Gastroesophageal sphincter (tissue), 4 donors: ENCODE results near the gene PLEKHG3. TPM values are rescaled to one million over a fixed set of nuclear protein-coding genes. Genes with fewer than 3 reads are reported as not detected.

Source experiments
- ATAC-seq: fragments of 150-250 bp; one replicate; pipeline ENCODE4 v1.9.1; 2016; ENCODE audit warnings: mild to moderate bottlenecking, moderate library complexity
- H3K27ac ChIP-seq, 4 donors: fragments of 200-600 bp; sonication (generic) in 3 of 4; 1 replicate in 3 of 4; 2 replicates in 1 of 4; pipeline ENCODE4 v1.5.1; 2016 to 2019
- H3K27me3 ChIP-seq: fragments of 200-600 bp; sonication (generic); one replicate; pipeline ENCODE4 v1.5.1; 2019
- H3K36me3 ChIP-seq, 2 donors: fragments of 200-600 bp; sonication (generic); one replicate each; pipeline ENCODE4 v1.5.1; 2019; ENCODE audit warnings: control low read depth in 1 of 2
- H3K4me1 ChIP-seq, 3 donors: fragments of 200-600 bp; sonication (generic); 1 replicate in 2 of 3; 2 replicates in 1 of 3; pipeline ENCODE4 v1.5.1; 2016 to 2019; ENCODE audit warnings: control low read depth in 2 of 3
- H3K4me3 ChIP-seq, 2 donors: fragments of 200-600 bp; sonication (generic); one replicate each; pipeline ENCODE4 v1.5.1; 2019; ENCODE audit warnings: mild to moderate bottlenecking in 1 of 2, moderate library complexity in 1 of 2
- H3K9me3 ChIP-seq, 3 donors: fragments of 200-600 bp; sonication (generic); one replicate each; pipeline ENCODE4 v1.5.1; 2017 to 2019; ENCODE audit warnings: control low read depth in 2 of 3
- EP300 ChIP-seq: sonication (generic); formaldehyde crosslinking; IDR thresholded peaks from one replicate; pipeline ENCODE4 v1.6.1; 2017; ENCODE audit warnings: antibody characterized with exemption, mild to moderate bottlenecking
- POLR2A ChIP-seq, 2 donors: fragments of 450-650 bp; IDR thresholded peaks; one replicate each; pipeline ENCODE4 v1.6.1; 2017; ENCODE audit warnings: antibody characterized with exemption in 2 of 2, mild to moderate bottlenecking in 2 of 2, moderate library complexity in 1 of 2
- POLR2AphosphoS5 ChIP-seq: sonication (generic); formaldehyde crosslinking; IDR thresholded peaks from one replicate; pipeline ENCODE4 v1.6.1; 2017; ENCODE audit warnings: antibody characterized with exemption
- WGBS, 2 donors: methylation state at CpG; one replicate each; pipeline ENCODE4 v1.1.5; 2018; ENCODE audit warnings: low coverage in 1 of 2; 5-methylcytosine and 5-hydroxymethylcytosine counted together
- total RNA-seq, 4 donors: library from RNA; depleted of rRNA; stranded (reverse); fragments of >200 nt; gene quantifications; one replicate each; pipeline ENCODE4 v1.1.0, GENCODE V29; 2016
- TF ChIP-seq, protein P1 (sequence below), 4 experiments: fragments of 200-600 bp in 2 of 4; fragments of 450-650 bp in 2 of 4; sonication (generic) in 1 of 4; IDR thresholded peaks; one replicate each; pipeline ENCODE4 v1.5.1; 2017 to 2019; ENCODE audit warnings: antibody characterized with exemption in 4 of 4, mild to moderate bottlenecking in 2 of 4, moderate library complexity in 2 of 4

Gene PLEKHG3
- total RNA-seq, 4 donors from 2014 or later = 44.2 to 79.4 (median 57.7) TPM

DNA sequence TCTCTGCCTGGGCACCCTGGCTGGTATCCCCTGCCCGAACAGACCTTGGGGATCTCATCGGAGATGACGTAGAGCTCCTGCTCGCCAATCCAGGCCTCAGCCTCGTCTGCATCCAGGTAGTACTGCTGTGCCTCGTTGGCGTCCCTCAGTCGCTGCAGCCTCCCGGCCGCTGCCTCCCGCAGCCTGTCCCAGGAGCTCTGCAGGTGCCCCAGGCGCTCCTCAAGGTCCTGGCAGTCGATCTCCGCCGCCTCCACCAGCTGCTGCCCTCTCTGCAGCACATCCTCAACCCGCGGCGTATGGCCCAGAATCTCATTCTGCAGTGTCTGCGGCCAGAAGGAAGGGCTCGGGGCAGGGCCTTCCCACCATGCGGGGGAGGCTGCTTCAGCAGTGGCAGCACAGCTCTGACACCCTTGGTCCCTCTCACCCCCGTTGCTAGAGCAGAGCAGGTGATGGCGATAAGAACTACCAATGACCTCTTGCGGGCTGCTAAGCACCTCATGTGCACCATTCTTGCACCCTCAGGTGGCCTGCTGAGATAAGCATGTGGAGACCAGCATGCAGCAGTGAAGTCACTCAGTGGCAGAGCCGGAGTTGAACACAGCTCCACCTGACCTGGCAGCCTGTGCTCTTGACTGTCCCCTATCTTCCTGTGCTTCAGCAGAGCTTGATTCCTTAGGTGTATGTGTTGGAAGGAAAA is 71.0 kb downstream of the PLEKHG3 start:
- ATAC-seq = no peak
- H3K27ac ChIP-seq = no peak overlapping the region
- H3K36me3 ChIP-seq = no peaks in the 10 kb centered on the region
- no peak overlapping the region for H3K4me3 ChIP-seq
- WGBS, 2 donors = 93 to 94% methylated on average over 3 to 6 of the region's 25 CpGs
- H3K27me3 ChIP-seq = no peaks in the 10 kb centered on the region
- no peaks in the 10 kb centered on the region for H3K9me3 ChIP-seq
- TF ChIP-seq POLR2A (IDR thresholded peaks at IDR 0.05) (no peak), EP300 (no peak), POLR2AphosphoS5 (no peak)
- TF ChIP-seq, protein P1, sequence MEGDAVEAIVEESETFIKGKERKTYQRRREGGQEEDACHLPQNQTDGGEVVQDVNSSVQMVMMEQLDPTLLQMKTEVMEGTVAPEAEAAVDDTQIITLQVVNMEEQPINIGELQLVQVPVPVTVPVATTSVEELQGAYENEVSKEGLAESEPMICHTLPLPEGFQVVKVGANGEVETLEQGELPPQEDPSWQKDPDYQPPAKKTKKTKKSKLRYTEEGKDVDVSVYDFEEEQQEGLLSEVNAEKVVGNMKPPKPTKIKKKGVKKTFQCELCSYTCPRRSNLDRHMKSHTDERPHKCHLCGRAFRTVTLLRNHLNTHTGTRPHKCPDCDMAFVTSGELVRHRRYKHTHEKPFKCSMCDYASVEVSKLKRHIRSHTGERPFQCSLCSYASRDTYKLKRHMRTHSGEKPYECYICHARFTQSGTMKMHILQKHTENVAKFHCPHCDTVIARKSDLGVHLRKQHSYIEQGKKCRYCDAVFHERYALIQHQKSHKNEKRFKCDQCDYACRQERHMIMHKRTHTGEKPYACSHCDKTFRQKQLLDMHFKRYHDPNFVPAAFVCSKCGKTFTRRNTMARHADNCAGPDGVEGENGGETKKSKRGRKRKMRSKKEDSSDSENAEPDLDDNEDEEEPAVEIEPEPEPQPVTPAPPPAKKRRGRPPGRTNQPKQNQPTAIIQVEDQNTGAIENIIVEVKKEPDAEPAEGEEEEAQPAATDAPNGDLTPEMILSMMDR (IDR thresholded peaks at IDR 0.05) = no peak
- H3K4me1 ChIP-seq = peaks cover 0 to 13% (median 0%) of the 10 kb centered on the region in 3 donors

DNA sequence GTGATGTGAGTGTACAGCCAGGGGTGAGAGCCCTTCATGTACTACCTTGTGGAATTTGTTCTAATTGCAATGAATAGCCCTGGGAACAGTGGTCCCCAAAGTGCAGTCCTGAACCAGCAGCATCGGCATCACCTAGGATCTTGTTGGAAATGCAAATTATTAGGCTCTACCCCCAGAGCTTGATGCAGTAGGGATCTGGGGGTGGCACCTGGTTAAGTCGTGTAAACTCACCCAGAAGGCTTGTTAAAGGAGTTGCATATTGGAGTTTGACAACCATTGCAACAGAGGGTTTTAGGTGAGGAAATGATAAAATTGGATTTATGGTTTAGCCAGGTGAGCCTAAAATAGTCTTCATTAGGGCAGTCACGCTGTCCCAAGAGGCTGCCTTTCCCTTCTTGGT is 73.2 kb downstream of the PLEKHG3 start:
- WGBS, 2 donors = 45 to 56% methylated on average over 1 to 2 of the region's 3 CpGs
- no peak overlapping the region for H3K4me3 ChIP-seq
- H3K27me3 ChIP-seq = no peaks in the 10 kb centered on the region
- no peak for ATAC-seq
- no peak overlapping the region for H3K27ac ChIP-seq
- no peaks in the 10 kb centered on the region for H3K36me3 ChIP-seq
- H3K9me3 ChIP-seq = no peaks in the 10 kb centered on the region
- TF ChIP-seq POLR2A (IDR thresholded peaks at IDR 0.05) = no peak
- TF ChIP-seq EP300 = no peak
- TF ChIP-seq, protein P1 (IDR thresholded peaks at IDR 0.05) = no peak
- TF ChIP-seq POLR2AphosphoS5 = no peak
- peaks cover 0 to 13% (median 0%) of the 10 kb centered on the region in 3 donors for H3K4me1 ChIP-seq

DNA sequence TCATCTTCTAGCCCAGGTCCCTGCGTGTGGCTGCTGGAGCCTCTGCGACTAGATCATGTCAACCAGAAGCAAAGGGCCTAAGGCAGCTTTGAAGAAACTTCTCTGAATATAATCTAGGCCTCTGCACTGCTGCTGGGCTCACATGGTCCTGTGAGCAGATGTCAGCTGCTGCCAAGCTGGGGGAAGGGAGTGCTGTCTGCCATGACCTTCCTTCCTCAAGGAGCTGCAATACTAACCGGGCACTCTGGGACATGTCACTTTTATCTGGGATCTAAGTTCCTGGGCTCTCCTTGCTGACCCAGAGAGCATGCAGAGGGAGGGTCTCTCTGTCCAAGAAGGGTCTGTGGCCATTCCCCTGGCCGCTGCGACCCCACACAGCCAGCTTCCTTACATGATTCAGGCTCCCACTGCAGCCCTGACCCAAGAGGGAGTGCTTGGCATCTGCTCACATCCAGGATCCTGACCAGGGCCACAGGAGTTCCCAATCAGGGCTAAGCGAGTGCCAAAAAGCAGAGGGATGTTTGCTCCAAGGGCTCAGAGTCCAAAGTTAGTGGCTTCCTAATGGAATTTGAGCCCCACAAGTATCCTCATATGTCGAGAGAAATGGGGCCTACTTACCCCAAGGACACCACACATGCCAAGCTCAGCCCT is 74.0 kb downstream of the PLEKHG3 start:
- no peak for ATAC-seq
- no peak for TF ChIP-seq EP300
- TF ChIP-seq POLR2A (IDR thresholded peaks at IDR 0.05) = no peak
- TF ChIP-seq, protein P1 (IDR thresholded peaks at IDR 0.05) = no peak
- TF ChIP-seq POLR2AphosphoS5 = no peak

DNA sequence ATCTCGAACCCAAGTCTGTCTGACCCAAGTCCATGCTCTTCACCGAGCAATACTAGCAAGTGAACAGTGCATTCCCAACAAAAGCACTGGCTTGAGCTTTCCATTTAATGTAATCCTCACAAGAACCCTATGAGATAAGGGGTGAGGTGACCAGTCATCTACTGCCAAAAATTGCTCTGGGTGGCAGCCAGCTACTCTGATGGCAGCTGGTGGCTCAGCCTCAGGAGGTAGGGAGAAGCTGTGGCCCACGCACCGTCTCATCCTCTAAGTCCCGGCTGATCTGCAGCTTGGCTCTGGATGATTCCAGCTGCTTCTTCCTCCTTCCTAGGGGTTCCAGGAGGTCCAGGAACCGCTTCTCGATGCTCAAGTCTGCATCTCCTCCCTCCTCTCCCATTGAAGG is 75.2 kb downstream of the PLEKHG3 start:
- no peak for TF ChIP-seq EP300
- TF ChIP-seq POLR2AphosphoS5 = no peak
- TF ChIP-seq, protein P1 (IDR thresholded peaks at IDR 0.05) = no peak
- no peak for TF ChIP-seq POLR2A (IDR thresholded peaks at IDR 0.05)
- H3K27me3 ChIP-seq = no peaks in the 10 kb centered on the region
- H3K27ac ChIP-seq = no peak overlapping the region
- 85 to 94% methylated on average over 2 to 7 of the region's 7 CpGs for WGBS, 2 donors
- no peak for ATAC-seq
- no peak overlapping the region for H3K4me3 ChIP-seq
- peaks cover 0 to 13% (median 0%) of the 10 kb centered on the region in 3 donors for H3K4me1 ChIP-seq
- no peaks in the 10 kb centered on the region for H3K36me3 ChIP-seq
- no peaks in the 10 kb centered on the region for H3K9me3 ChIP-seq

More for the DNA sequence above, 74.0 kb downstream of the PLEKHG3 start:
- Histone ChIP-seq H3K4me1 (peaks cover 0 to 13% (median 0%) of the 10 kb centered on the region in 3 donors), H3K36me3 (no peaks in the 10 kb centered on the region), H3K4me3 (no peak overlapping the region), H3K27ac (no peak overlapping the region), H3K27me3 (no peaks in the 10 kb centered on the region), H3K9me3 (no peaks in the 10 kb centered on the region)
- WGBS, 2 donors = 93% methylated on average over 2 of the region's 7 CpGs; no CpG with 5 or more reads in 1 of the 2 donors

DNA sequence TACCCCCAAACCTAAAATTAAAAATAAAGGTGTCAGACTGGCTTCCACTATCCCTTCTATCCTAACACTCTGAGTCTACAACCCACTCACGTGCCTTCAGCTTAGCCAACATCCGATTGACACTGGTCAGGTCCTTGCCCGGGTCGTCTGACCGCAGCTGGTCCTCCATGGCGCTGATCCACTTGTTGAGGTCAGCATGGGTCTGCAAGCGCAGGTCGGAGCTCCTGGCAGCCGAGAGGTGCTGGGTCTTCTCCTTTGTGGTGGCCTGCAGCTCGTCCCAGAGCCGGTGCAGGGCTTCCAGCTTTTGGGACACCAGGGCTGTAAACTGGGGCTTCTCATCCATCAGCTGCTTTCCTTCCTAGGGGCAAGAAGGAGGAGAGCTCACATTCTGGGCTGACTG is 78.0 kb downstream of the PLEKHG3 start:
- ATAC-seq = no peak

More for the DNA sequence above, 78.0 kb downstream of the PLEKHG3 start:
- WGBS, 2 donors = 68% methylated on average over 2 of the region's 11 CpGs; no CpG with 5 or more reads in 1 of the 2 donors
- H3K4me1 ChIP-seq = peaks cover 0 to 13% (median 0%) of the 10 kb centered on the region in 3 donors
- no peaks in the 10 kb centered on the region for H3K9me3 ChIP-seq
- no peaks in the 10 kb centered on the region for H3K27me3 ChIP-seq
- no peak overlapping the region for H3K4me3 ChIP-seq
- no peaks in the 10 kb centered on the region for H3K36me3 ChIP-seq
- no peak overlapping the region for H3K27ac ChIP-seq
- no peak for TF ChIP-seq POLR2AphosphoS5
- TF ChIP-seq POLR2A (IDR thresholded peaks at IDR 0.05) = no peak
- no peak for TF ChIP-seq EP300
- TF ChIP-seq, protein P1 (IDR thresholded peaks at IDR 0.05) = no peak
